ENCODE results near the gene RBM42.

Gene RBM42

DNA sequence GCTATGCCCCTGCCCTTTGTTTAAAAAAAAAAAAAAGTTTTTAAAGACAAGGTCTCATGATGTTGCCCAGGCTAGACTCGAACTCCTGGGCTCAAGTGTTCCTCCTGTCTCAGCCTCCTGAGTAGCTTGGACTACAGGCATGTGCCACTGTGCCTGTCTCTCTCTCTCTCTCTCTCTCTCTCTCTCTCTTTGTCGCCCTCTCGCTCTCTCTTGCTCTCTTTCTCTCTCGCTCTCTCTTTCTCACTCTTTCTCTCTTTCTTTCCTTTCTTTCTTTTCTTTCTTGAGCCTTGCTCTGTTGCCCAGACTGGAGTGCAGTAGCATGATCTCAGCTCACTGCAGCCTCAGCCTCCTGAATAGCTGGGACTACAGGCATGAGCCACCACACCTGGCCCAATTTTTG, 26.8 kb downstream of the RBM42 start:
- no peak for DNase-seq

DNA sequence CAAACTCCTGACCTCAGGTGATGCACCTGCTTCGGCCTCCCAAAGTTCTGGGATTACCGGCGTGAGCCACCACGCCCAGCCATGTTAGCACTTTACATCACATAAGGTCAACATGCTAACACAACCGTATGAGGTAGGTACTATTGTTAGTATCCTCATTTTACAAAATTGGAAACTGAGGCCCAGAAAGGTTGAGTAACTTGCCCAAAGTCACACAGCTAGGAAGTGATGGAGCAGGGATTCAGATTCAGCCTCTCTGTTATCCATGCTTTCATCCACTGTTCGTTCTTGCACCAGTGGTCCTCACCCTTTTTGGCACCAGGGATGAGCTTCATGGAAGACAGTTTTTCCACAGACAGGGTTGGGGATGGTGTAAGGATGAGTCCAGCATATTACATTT, 27.9 kb downstream of the RBM42 start:
- DNase-seq, result no peak

DNA sequence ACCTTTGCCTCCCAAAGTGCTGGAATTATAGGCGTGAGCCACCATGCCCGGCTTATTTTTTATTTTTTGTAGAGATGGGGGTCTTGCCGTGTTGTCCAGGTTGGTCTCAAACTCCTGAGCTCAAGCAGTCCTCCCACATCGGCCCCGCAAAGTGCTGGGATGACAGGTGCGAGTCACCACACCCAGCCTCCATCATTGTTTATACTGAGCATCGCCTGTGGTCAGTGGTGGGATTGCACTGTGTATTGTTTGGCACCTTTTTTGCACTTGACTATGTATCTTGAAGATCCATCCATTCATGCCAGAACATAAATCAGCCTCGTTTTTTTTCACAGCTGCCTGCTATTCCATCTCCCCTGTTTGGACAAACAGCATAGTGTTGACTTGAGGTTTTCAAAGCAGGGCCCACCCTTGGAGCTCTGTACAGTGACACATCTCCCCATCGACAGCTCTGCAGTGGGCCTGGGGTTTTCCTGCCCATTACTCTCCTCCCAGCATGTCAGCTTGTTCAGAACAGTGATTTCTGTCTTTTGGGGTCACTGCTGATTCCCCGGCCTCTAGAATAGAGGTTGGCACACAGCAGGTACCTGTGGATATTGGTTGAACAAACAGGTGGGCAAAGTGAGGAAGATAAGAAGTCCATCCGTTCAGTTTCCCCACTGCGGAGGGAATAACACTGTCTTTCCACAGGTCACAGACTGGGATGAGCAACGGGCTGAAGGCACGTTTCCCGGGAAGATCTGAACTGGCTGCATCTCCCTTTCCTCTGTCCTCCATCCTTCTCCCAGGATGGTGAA, 29.3 kb downstream of the RBM42 start:
- no peak for DNase-seq

DNA sequence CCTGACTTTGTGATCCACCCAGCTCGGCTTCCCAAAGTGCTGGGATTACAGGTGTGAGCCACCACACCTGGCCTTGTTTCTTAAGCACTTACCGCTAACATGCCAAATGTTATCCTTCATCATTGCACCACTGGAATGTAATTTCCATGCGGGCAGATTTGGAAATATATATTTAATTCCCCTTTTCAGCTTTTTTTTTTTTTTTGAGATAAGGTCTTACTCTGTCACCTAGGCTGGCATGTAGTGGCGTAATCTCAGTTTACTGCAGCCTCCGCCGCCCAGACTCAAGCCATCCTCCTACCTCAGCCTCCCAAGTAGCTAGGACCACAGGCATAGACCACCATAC, 33.1 kb downstream of the RBM42 start:
- DNase-seq, result no peak

DNA sequence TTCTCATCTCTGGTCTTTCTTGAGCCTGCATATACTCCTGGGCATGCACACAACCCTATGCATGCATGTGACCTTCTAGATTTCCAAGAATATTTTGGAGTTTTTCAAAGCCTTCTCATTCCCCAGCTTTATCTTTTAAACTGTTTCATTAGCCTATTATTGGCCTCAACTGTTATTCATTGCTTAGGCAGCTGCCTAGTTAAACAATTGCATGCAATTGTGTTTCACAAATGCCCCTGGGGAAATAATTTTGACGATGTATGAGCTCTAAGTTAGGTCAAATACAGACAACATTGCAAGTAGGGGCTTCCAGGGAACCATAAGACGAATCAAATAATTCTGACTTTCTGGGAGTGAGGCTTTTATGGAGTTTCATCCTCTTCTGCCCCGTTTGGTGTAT, 35.1 kb downstream of the RBM42 start:
- DNase-seq, result no peak

DNA sequence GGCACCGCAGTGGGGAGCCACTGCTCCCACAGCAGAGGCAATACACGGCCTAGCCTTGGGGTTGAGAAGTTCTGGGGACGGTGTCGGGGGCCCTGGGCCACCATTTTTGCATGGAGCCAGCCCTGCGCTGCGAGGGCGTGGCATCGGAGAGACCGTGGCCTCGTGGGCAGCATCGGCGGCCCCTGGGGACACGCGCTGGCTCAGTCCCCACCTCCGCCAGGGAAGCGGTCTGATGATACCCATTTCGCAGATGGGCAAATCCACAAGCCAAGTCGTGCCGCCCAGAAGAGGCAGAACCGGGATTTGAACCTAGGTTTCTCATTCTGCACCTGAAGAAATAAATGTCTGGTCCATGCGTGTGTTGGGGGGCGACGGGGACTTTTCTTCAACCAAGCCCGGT, 36.3 kb downstream of the RBM42 start:
- DNase-seq, result no peak

DNA sequence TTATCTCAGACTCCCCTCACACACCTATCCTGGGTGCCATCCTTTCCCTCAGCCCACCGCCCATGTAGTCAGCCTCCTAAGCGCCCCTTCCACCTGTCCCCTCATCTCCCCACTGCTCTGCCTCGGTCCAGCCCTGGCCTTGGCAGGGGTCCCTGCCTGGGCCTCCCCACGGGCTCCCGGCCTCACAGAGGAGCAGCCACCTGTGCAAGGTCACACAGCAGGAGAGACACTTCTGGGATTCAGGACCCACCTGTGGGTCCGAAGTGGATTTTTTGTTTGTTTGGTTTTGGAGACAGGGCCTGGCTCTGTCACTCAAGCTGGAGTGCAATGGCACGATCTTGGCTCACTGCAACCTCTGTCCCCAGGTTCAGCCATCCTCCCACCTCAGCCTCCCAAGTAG, 36.8 kb downstream of the RBM42 start:
- no peak for DNase-seq

DNA sequence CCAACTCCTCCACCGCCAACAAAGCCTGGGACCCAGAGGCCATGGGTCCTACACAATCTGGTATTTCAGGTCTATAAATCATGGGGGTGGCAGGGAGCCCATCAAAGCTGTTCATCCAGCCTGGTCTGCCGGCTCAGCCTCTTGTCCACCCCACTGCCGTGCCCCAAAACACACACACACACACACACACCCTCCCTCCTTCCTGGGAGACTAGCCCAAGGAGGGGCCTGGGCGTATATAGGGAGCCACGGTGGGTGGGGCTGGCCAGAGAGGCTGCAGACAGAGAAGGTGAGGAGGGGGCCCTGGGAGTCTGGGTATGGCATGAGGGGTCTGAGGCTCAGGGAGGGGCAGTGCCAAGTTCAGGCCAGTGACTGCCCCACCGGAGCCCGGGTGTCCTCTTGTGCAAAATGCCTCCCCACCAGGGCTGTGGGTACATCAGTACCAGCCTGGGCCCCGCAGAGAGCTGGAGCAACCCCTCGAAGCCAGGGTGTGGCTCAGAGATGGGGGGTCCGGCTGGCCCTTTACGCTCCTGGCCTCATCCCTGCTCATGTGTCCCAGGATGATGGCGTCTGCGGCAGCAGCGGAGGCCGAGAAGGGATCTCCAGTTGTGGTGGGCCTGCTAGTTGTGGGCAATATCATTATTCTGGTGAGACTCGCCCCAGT, 37.5 kb downstream of the RBM42 start, which contains the start of gene UPK1A:
Gene UPK1A, plus strand, starts transcription at position 267 of the 663 bp plus-strand sequence. Its CDS starts 296 bp downstream, at position 563.
- no peak for DNase-seq

DNA sequence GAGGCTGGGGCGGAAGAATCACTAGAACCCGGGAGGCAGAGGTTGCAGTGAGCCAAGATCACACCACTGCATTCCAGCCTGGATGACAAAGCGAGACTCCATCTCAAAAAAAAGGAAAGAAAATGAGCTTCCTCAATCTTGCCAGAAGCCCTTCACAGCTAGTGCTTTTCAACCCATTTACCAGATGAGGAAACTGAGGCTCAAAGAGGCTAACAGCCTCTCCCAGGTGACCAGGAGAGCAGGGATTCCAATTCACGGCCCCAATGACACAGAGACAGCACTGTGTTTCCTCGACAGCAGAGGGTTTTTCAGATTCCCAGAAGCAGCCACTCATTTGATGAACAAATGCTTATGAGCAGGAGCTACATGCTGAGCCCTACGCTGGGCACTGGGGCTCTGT, 40.7 kb downstream of the RBM42 start:
- DNase-seq, result no peak

DNA sequence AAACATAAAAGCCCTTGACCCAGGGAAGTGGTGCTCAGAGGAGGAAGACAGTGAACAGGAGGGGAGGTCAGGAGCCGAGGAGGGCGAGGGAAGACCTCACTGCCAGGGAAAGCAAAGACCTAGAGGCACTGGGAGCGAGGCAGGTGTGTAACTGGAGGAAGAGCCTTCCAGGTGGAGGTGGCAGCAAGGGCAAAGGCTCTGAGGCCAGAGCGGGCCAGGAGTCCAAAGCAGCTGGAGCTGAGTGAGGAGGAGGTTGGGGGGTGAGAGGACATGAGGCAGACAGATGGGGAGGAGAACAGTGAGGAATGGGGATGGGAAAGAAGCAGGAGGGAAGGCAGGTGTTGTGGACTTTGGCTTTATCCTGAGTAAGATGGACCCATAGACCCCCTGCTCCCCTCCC, 41.1 kb downstream of the RBM42 start:
- DNase-seq, result no peak

DNA sequence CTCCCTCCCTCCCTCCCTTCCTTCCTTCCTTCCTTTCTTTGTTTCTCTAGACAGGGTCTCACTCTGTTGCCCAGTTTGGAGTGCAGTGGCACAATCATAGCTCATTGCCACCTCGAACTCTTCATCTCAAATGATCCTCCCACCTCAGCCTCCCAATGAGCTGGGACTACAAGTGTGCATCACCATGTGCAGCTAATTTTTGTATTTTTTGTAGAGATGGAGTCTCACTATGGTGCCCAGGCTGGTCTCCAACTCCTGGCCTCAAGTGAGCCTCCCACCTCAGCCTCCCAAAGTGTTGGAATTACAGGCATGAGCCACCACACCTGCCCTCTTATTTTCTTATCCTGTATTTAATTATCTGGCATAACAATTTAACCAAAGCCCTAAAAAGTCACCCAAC, 41.9 kb downstream of the RBM42 start:
- no peak for DNase-seq

DNA sequence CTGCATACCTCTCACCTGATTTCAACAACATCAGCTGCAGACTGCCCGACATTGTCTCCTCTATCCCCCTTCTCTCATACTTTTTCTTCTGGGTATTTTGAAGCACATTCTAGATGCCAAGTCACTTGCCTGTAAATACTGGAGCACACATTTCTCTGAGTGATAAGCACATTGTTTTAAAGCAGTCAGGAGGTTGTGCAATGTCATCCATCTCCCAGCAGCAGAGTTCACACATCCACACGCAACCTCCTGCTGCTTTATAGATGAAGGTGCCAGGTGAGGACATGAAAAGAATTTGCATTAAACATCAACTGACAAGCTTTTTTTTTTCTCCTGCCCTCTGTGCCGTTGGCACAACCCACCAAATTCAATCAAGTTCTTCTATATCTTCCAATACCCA, 43.0 kb downstream of the RBM42 start:
- no peak for DNase-seq

DNA sequence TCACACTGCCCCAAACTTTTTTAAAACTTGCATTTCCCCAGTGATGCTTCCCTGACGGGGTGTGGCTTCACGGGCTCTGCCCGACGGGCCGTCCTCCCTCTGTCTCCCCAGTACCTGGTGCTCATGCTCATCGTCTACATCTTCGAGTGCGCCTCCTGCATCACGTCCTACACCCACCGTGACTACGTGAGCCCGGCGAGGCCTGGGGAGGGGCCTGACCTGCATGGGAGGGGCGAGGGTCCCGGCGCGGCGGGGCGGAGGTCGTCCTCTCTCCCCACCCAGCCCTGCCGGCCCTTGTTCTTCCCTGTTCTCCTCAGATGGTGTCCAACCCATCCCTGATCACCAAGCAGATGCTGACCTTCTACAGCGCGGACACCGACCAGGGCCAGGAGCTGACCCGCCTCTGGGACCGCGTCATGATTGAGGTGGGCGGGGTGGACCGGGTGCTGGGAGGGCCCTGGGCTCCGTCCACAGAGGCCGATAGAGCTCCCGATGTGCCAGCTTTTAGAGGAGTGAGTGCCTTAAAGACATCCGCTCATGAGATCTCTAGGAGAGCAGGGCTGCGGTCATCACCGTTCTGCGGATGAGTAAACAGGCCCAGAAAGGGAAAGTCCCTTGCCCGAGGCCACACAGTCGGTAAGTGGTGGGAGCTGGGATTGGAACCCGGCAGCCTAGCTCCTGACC, 44.4 kb downstream of the RBM42 start:
- no peak for DNase-seq

DNA sequence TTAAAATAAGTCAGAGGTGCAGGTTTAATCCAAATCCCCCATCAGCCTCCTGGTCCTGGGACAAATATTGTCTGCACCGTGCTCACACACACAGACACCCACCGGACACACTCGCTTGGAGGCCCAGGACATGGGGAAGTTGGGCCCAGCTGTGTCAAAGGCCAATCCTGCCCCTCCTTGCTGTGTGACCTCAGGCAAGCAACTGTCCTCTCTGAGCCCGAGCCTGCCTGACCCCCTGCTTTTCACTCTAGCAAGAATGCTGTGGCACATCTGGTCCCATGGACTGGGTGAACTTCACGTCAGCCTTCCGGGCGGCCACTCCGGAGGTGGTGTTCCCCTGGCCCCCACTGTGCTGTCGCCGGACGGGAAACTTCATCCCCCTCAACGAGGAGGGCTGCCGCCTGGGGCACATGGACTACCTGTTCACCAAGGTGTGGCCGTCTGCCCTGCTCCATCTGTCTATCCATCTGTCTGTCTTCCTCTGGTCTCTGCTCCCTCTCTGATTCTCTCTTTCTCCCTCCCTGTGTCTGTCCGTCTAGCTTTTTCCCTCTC, 46.8 kb downstream of the RBM42 start:
- no peak for DNase-seq
